ENCODE measurements around the gene AVPR2. TPM values are rescaled to one million over a fixed set of nuclear protein-coding genes. Genes with fewer than 3 reads are reported as not detected.

AVPR2 gene
- total RNA-seq, 1 donor from 2014 or later, result not detected

GRCh38 chrX:153935326-153935851 is 30.9 kb downstream of the AVPR2 start:
- no peak for TF ChIP-seq CTCF (IDR thresholded peaks at IDR 0.05; ENCODE audit: unreplicated experiment)
- Mint-ChIP-seq H3K27ac (no peak overlapping the region), H3K27me3 (no peaks in the 10 kb centered on the region), H3K36me3 (ENCODE audit: insufficient read depth) (peaks cover 4% of the 10 kb centered on the region), H3K4me3 (ENCODE audit: low read depth) (peak overlapping the region; percentile 68), H3K9me3 (ENCODE audit: low read depth) (peaks cover 7% of the 10 kb centered on the region), H3K4me1 (ENCODE audit: low read depth) (peaks cover 5% of the 10 kb centered on the region)
- DNase-seq (ENCODE audit: low spot score, unreplicated experiment), result no peak

- TF ChIP-seq CTCF (IDR thresholded peaks at IDR 0.05; ENCODE audit: unreplicated experiment), result no peak
- H3K4me1 Mint-ChIP-seq (ENCODE audit: low read depth), result peaks cover 5% of the 10 kb centered on the region
- no peaks in the 10 kb centered on the region for H3K27me3 Mint-ChIP-seq
- DNase-seq (ENCODE audit: low spot score, unreplicated experiment), result no peak
- H3K36me3 Mint-ChIP-seq (ENCODE audit: insufficient read depth), result no peaks in the 10 kb centered on the region
- H3K4me3 Mint-ChIP-seq (ENCODE audit: low read depth), result no peak overlapping the region
- no peak overlapping the region for H3K27ac Mint-ChIP-seq
- peaks cover 4% of the 10 kb centered on the region for H3K9me3 Mint-ChIP-seq (ENCODE audit: low read depth)
Observed at GRCh38 chrX:153937056-153937455, 32.6 kb downstream of the AVPR2 start.

- no peak overlapping the region for H3K4me3 Mint-ChIP-seq (ENCODE audit: low read depth)
- H3K27me3 Mint-ChIP-seq, result no peaks in the 10 kb centered on the region
- DNase-seq (ENCODE audit: low spot score, unreplicated experiment), result no peak
- no peaks in the 10 kb centered on the region for H3K36me3 Mint-ChIP-seq (ENCODE audit: insufficient read depth)
- peaks cover 4% of the 10 kb centered on the region for H3K9me3 Mint-ChIP-seq (ENCODE audit: low read depth)
- no peak for TF ChIP-seq CTCF (IDR thresholded peaks at IDR 0.05; ENCODE audit: unreplicated experiment)
- peak overlapping the region; percentile 49 for H3K27ac Mint-ChIP-seq
- H3K4me1 Mint-ChIP-seq (ENCODE audit: low read depth), result peaks cover 5% of the 10 kb centered on the region
Observed at GRCh38 chrX:153938226-153938786, 33.8 kb downstream of the AVPR2 start.

- DNase-seq (ENCODE audit: low spot score, unreplicated experiment), result no peak
- Mint-ChIP-seq H3K4me1 (ENCODE audit: low read depth) (peaks cover 1% of the 10 kb centered on the region), H3K27ac (no peak overlapping the region), H3K9me3 (ENCODE audit: low read depth) (peaks cover 4% of the 10 kb centered on the region), H3K4me3 (ENCODE audit: low read depth) (no peak overlapping the region), H3K27me3 (no peaks in the 10 kb centered on the region), H3K36me3 (ENCODE audit: insufficient read depth) (no peaks in the 10 kb centered on the region)
- no peak for TF ChIP-seq CTCF (IDR thresholded peaks at IDR 0.05; ENCODE audit: unreplicated experiment)
Observed at GRCh38 chrX:153939573-153939972, 35.1 kb downstream of the AVPR2 start.

GRCh38 chrX:153941336-153942252 is 37.1 kb downstream of the AVPR2 start:
- Mint-ChIP-seq H3K27me3 (no peaks in the 10 kb centered on the region), H3K27ac (peak overlapping the region; percentile 31), H3K9me3 (ENCODE audit: low read depth) (peaks cover 2% of the 10 kb centered on the region), H3K4me3 (ENCODE audit: low read depth) (no peak overlapping the region), H3K4me1 (ENCODE audit: low read depth) (peaks cover 1% of the 10 kb centered on the region), H3K36me3 (ENCODE audit: insufficient read depth) (no peaks in the 10 kb centered on the region)
- no peak for DNase-seq (ENCODE audit: low spot score, unreplicated experiment)
- TF ChIP-seq CTCF (IDR thresholded peaks at IDR 0.05; ENCODE audit: unreplicated experiment), result no peak

All from progenitor cell of endocrine pancreas (in vitro differentiated cells).